Measurements from ENCODE around the gene THUMPD2. TPM values are rescaled to one million over a fixed set of nuclear protein-coding genes. Genes with fewer than 3 reads are reported as not detected.
A peak's percentile ranks its signal among the peaks of the same experiment; 100 is the strongest.
"Not testable (repeated sequence)": the region's sequence is repeated elsewhere in the genome, so short reads cannot be mapped to it uniquely, and the experiment has no call there.

THUMPD2 gene
- total and polyA plus RNA-seq, 12 donors: 4.3 to 10.4 (median 5.7) TPM

DNA sequence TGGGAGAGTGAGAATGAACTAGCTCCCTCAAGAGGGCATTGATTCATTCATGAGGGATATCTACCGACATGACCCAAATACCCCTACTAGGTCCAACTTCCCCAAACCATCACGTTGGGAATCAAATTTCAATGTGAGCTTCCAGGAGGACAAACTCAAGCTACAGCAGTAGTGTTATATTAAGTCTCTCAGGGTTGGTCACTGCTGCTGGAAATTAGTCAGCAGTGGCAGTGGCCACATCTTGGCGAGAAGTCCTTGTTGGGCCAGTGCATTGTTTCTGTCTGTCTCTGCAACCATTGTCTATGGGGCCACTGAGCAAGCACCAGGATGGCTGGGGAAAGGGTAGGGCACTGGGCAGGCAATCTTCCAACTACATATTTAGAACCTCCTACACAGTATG, 47.5 kb downstream of the THUMPD2 start:
- Histone ChIP-seq H3K27ac (no peak overlapping the region), H3K9me3 (no peaks in the 10 kb centered on the region), H3K36me3 (peaks cover 0 to 31% (median 12%) of the 10 kb centered on the region in 9 donors), H3K4me1 (peaks cover 0 to 17% (median 2%) of the 10 kb centered on the region in 9 donors), H3K4me3 (no peak overlapping the region), H3K27me3 (no peaks in the 10 kb centered on the region)
- intact Hi-C loops (cut with DNase I): loop anchor here in 2 of 10 donors (5.0 to 10.0 kb wide), 3 partner anchors 139 to 447 kb away; no protein-coding TSS in a partner anchor
- 88 to 94% methylated on average over 3 of the region's 3 CpGs for WGBS, 2 donors
- ATAC-seq (no peak), DNase-seq (no peak)
- TF ChIP-seq, protein P1, sequence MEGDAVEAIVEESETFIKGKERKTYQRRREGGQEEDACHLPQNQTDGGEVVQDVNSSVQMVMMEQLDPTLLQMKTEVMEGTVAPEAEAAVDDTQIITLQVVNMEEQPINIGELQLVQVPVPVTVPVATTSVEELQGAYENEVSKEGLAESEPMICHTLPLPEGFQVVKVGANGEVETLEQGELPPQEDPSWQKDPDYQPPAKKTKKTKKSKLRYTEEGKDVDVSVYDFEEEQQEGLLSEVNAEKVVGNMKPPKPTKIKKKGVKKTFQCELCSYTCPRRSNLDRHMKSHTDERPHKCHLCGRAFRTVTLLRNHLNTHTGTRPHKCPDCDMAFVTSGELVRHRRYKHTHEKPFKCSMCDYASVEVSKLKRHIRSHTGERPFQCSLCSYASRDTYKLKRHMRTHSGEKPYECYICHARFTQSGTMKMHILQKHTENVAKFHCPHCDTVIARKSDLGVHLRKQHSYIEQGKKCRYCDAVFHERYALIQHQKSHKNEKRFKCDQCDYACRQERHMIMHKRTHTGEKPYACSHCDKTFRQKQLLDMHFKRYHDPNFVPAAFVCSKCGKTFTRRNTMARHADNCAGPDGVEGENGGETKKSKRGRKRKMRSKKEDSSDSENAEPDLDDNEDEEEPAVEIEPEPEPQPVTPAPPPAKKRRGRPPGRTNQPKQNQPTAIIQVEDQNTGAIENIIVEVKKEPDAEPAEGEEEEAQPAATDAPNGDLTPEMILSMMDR (IDR thresholded peaks at IDR 0.05): no peak

DNA sequence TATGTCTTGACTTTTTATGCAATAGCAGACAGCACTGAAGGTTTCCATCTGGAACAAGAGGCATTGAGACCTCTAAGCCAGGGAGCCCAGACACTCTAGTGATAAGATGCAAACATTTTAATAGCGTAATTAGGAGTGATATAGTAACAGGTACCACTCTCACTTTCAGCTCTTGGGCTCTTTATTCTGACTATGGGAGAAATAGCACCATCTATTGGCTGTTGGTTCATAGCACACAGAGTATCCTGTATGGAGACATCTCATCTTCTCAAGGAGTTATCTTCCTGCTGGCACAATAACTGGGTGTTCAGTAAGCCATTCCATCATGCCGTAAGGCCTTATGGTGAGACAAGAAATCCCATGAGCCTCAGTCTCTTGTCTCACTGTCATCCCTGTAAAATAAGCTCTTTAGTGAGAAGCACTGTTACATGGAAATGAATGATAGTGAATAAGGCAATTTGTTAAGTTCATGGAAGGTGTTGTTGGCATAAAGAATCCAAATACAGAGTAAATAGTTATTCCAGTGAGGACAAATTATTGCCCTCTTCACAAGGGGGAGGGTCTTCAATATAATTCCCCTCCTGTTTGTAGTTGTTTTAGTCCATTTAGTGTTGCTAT, 48.3 kb downstream of the THUMPD2 start:
- peak in 7 of 8 donors; percentile 27 to 58 (median 45) for ATAC-seq
- peaks cover 0 to 17% (median 2%) of the 10 kb centered on the region in 9 donors for H3K4me1 ChIP-seq
- intact Hi-C loops (cut with DNase I): loop anchor here in 2 of 10 donors (5.0 to 10.0 kb wide), 3 partner anchors 138 to 446 kb away; no protein-coding TSS in a partner anchor

DNA sequence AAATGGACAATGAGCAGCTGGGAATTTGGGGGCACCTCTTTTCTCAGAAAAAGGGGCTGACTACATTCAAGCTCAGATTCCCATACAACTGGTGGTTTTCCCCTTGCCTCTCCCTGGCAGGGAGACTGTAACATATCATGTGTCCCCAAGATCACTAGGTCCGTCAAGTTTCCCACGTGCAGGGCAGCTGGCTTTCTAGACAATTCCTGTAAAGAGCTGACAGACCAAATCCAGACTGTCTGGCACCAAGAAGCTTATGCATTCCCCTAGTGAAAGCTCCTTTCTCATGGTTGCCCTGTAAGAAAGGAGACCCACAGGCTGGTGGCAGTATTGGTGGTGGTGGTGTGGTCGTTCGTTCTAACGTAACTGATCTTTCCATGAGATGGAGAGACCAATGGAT, 48.8 kb downstream of the THUMPD2 start:
- H3K4me1 ChIP-seq: peaks cover 0 to 17% (median 0%) of the 10 kb centered on the region in 9 donors
- no peaks in the 10 kb centered on the region for H3K9me3 ChIP-seq
- TF ChIP-seq, protein P1 (IDR thresholded peaks at IDR 0.05): no peak
- DNase-seq (no peak), ATAC-seq (no peak)
- H3K4me3 ChIP-seq: no peak overlapping the region
- peaks cover 0 to 19% (median under 1%) of the 10 kb centered on the region in 9 donors for H3K36me3 ChIP-seq
- 76 to 87% methylated on average over 5 of the region's 5 CpGs for WGBS, 2 donors
- intact Hi-C loops (cut with DNase I): loop anchor here in 2 of 10 donors (5.0 to 10.0 kb wide), 3 partner anchors 138 to 445 kb away; no protein-coding TSS in a partner anchor
- no peak overlapping the region for H3K27ac ChIP-seq
- H3K27me3 ChIP-seq: no peaks in the 10 kb centered on the region

More for the DNA sequence above, 48.3 kb downstream of the THUMPD2 start:
- H3K27ac ChIP-seq: no peak overlapping the region
- H3K36me3 ChIP-seq: peaks cover 0 to 24% (median 6%) of the 10 kb centered on the region in 9 donors
- no peak overlapping the region for H3K4me3 ChIP-seq
- TF ChIP-seq, protein P1 (IDR thresholded peaks at IDR 0.05): peak in 7 of 9 donors; percentile 46 to 70 (median 55)
- H3K9me3 ChIP-seq: no peaks in the 10 kb centered on the region
- DNase-seq: no peak
- WGBS, 2 donors: 75 to 79% methylated on average over 2 of the region's 2 CpGs
- no peaks in the 10 kb centered on the region for H3K27me3 ChIP-seq

DNA sequence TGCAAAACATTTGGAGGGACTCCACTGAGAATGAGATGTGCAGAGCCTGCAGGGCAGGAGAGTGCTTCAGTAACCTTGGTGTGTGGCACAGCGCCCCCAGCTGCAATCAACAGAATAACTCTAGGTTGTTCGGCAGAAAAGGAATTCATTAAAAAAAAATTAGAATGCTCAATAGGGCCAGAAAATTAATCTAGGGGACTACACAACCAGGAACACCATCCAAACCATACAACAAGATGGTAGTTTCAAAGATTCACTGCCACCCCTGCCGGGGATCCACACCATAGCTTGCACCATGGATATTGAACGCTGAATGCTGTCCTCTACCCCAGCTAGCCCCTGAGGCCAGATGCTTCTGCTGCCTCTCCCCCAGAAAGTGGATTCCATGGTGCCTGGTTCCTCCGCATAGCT, 50.1 kb downstream of the THUMPD2 start:
- TF ChIP-seq, protein P1 (IDR thresholded peaks at IDR 0.05): peak in 8 of 9 donors; percentile 29 to 72 (median 66)
- DNase-seq (peak in 1 of 2 donors; percentile 23), ATAC-seq (peak in 5 of 8 donors; percentile 43 to 56 (median 46))
- 65 to 66% methylated on average over 5 of the region's 5 CpGs for WGBS, 2 donors
- no peak overlapping the region for H3K4me3 ChIP-seq
- peaks cover 0 to 19% (median 0%) of the 10 kb centered on the region in 9 donors for H3K4me1 ChIP-seq
- H3K9me3 ChIP-seq: no peaks in the 10 kb centered on the region
- peaks cover 0 to 11% (median 0%) of the 10 kb centered on the region in 9 donors for H3K36me3 ChIP-seq
- H3K27me3 ChIP-seq: no peaks in the 10 kb centered on the region
- H3K27ac ChIP-seq: no peak overlapping the region
- intact Hi-C loops (cut with DNase I): loop anchor here in 4 of 10 donors (5.0 to 10.0 kb wide), 4 partner anchors 212 to 604 kb away; partner anchors contain the start of gene SOS1 (in 1 of the 4)

DNA sequence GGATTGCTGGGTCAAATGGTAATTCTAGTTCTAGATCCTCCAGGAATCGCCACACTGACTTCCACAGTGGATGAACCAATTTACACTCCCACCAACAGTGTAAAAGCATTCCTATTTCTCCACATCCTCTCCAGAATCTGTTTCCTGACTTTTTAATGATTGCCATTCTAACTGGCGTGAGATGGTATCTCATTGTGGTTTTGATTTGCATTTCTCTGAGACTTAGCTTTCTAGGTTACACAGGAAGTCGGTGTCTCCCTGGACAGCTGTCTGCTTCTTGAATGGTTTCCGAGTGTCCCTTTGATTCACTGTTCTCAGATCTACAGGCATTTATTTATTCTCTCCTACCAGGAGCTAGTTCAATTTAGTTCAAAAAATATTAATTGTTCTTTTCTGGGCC, 51.0 kb downstream of the THUMPD2 start:
- peaks cover 0 to 27% (median 0%) of the 10 kb centered on the region in 9 donors for H3K4me1 ChIP-seq

More for the DNA sequence above, 51.0 kb downstream of the THUMPD2 start:
- H3K9me3 ChIP-seq, ATAC-seq, H3K27ac ChIP-seq, DNase-seq, H3K4me3 ChIP-seq, H3K36me3 ChIP-seq, H3K27me3 ChIP-seq: not testable (repeated sequence)
- 60 to 69% methylated on average over 4 of the region's 4 CpGs for WGBS, 2 donors
- intact Hi-C loops (cut with DNase I): loop anchor here in 4 of 10 donors (5.0 to 10.0 kb wide), 4 partner anchors 211 to 603 kb away; partner anchors contain the start of gene SOS1 (in 1 of the 4)
